H1 (cell line): ENCODE data around the gene SERPINE2. TPM values are rescaled to one million over a fixed set of nuclear protein-coding genes. Genes with fewer than 3 reads are reported as not detected.

Experiments
- CTCF ChIA-PET: fragments of 300-600 bp; sonication (Branson Sonifier 250); formaldehyde crosslinking; loops from one replicate; lab custom pipeline; 2021; ENCODE audit not compliant: partially characterized antibody; lab: Charles Lee
- POLR2A ChIA-PET: fragments of 300-600 bp; sonication (Branson Sonifier 250); formaldehyde crosslinking; loops from one replicate; lab custom pipeline; 2021; ENCODE audit warnings: inconsistent platforms; ENCODE audit not compliant: partially characterized antibody; lab: Charles Lee
- DNase-seq, 2 experiments: peaks; one replicate each; pipeline versions ENCODE4 v3.0.0 to v3.0.0-alpha.2; 2010 to 2022; ENCODE audit warnings: low spot score in 2 of 2, low read depth in 1 of 2, mixed read lengths in 1 of 2
- FAIRE-seq: peaks from 2 replicates; lab custom pipeline; 2011; peaks lifted over from hg19 to GRCh38; lab: Jason Lieb, UNC
- H2AFZ ChIP-seq: 2 replicates; pipeline ENCODE4 v1.8.1; 2012; ENCODE audit warnings: low read length, inconsistent platforms
- H2AK5ac ChIP-seq: 2 replicates; pipeline ENCODE4 v1.6.1; 2013; ENCODE audit warnings: low read depth, low read length
- H2BK120ac ChIP-seq: replicated peaks from 2 replicates; pipeline ENCODE3; 2013; ENCODE audit warnings: low read depth, low read length, inconsistent platforms
- H2BK12ac ChIP-seq: 2 replicates; pipeline ENCODE4 v1.6.1; 2013; ENCODE audit warnings: low read depth, low read length
- H2BK15ac ChIP-seq: 2 replicates; pipeline ENCODE4 v1.6.1; 2013; ENCODE audit warnings: low read length
- H2BK20ac ChIP-seq: 2 replicates; pipeline ENCODE4 v1.6.1; 2013; ENCODE audit warnings: low read length
- H2BK5ac ChIP-seq: 2 replicates; pipeline ENCODE4 v1.6.1; 2013; ENCODE audit warnings: low read depth, low read length
- H3K14ac ChIP-seq: 2 replicates; pipeline ENCODE4 v1.6.1; 2013; ENCODE audit warnings: inconsistent platforms; ENCODE audit not compliant: insufficient read length
- H3K18ac ChIP-seq: 2 replicates; pipeline ENCODE4 v1.6.1; 2013; ENCODE audit warnings: low read length; ENCODE audit errors: extremely low read depth
- H3K23ac ChIP-seq: 2 replicates; pipeline ENCODE4 v1.6.1; 2013; ENCODE audit warnings: inconsistent platforms; ENCODE audit not compliant: insufficient read length
- H3K23me2 ChIP-seq: 2 replicates; pipeline ENCODE4 v1.6.1; 2013; ENCODE audit warnings: low read depth, low read length
- H3K27ac ChIP-seq: 2 replicates; pipeline ENCODE4 v1.6.1; 2011; ENCODE audit warnings: low read depth, low read length, inconsistent platforms
- H3K27me3 ChIP-seq, 4 experiments: replicated peaks in 1 of 4; 1 replicate in 1 of 4; 2 replicates in 3 of 4; pipeline versions ENCODE4 v1.6.1 to v1.8.1; 2011 to 2013; ENCODE audit warnings: low read length in 3 of 4, mild to moderate bottlenecking in 3 of 4, inconsistent platforms in 2 of 4, mixed read lengths in 2 of 4, moderate library complexity in 1 of 4; ENCODE audit not compliant: control insufficient read depth in 3 of 4, insufficient read depth in 3 of 4; ENCODE audit errors: extremely low read depth in 1 of 4
- H3K36me3 ChIP-seq, 4 experiments: 2 replicates each; pipeline versions ENCODE4 v1.6.1 to v1.8.1; 2011 to 2013; ENCODE audit warnings: mild to moderate bottlenecking in 4 of 4, low read length in 3 of 4, moderate library complexity in 2 of 4, control low read depth in 1 of 4, inconsistent platforms in 1 of 4; ENCODE audit not compliant: insufficient read depth in 4 of 4, control insufficient read depth in 2 of 4
- H3K4ac ChIP-seq: replicated peaks from 2 replicates; pipeline ENCODE3; 2013; ENCODE audit warnings: low read length, low read depth, mixed read lengths, inconsistent platforms; ENCODE audit not compliant: insufficient read length
- H3K4me1 ChIP-seq, 4 experiments: replicated peaks in 1 of 4; 1 replicate in 1 of 4; 2 replicates in 3 of 4; pipeline versions ENCODE4 v1.6.1 to v1.8.1; 2011 to 2013; ENCODE audit warnings: low read length in 3 of 4, inconsistent platforms in 2 of 4, mixed read lengths in 1 of 4; ENCODE audit not compliant: insufficient read depth in 4 of 4, control insufficient read depth in 3 of 4
- H3K4me2 ChIP-seq, 2 experiments: 2 replicates each; pipeline versions ENCODE4 v1.6.1 to v1.8.1; 2011 to 2013; ENCODE audit warnings: low read depth in 2 of 2, low read length in 2 of 2, control low read depth in 1 of 2, inconsistent platforms in 1 of 2, mild to moderate bottlenecking in 1 of 2; ENCODE audit not compliant: insufficient read depth in 1 of 2
- H3K4me3 ChIP-seq, 4 experiments: fragments of 200-600, 300-600 bp in 1 of 4; sonication (generic), shearing (Covaris generic), sonication (Bioruptor Twin) in 1 of 4; 2 replicates each; pipeline versions ENCODE4 v1.5.1 to v1.8.1; 2011 to 2016; ENCODE audit warnings: low read length in 4 of 4, low read depth in 3 of 4, control low read depth in 2 of 4, inconsistent platforms in 2 of 4, mild to moderate bottlenecking in 2 of 4, mixed read lengths in 1 of 4, moderate library complexity in 1 of 4; ENCODE audit not compliant: insufficient read depth in 2 of 4; ENCODE audit errors: extremely low read depth in 1 of 4
- H3K56ac ChIP-seq: replicated peaks from 2 replicates; pipeline ENCODE3; 2013; ENCODE audit warnings: low read depth, mild to moderate bottlenecking, mixed read lengths, low read length, inconsistent platforms; ENCODE audit not compliant: insufficient read length
- H3K79me1 ChIP-seq: 2 replicates; pipeline ENCODE4 v1.6.1; 2013; ENCODE audit warnings: low read depth, low read length, control low read depth
- H3K79me2 ChIP-seq, 2 experiments: 2 replicates each; pipeline versions ENCODE4 v1.6.1 to v1.8.1; 2012 to 2013; ENCODE audit warnings: low read length in 2 of 2, mild to moderate bottlenecking in 2 of 2, inconsistent platforms in 1 of 2; ENCODE audit not compliant: insufficient read depth in 2 of 2, control insufficient read depth in 1 of 2
- H3K9ac ChIP-seq, 4 experiments: replicated peaks in 1 of 4; 1 replicate in 1 of 4; 2 replicates in 3 of 4; pipeline versions ENCODE4 v1.6.1 to v1.8.1; 2011 to 2013; ENCODE audit warnings: low read depth in 3 of 4, low read length in 3 of 4, control low read depth in 2 of 4, mild to moderate bottlenecking in 2 of 4, moderate library complexity in 2 of 4, inconsistent platforms in 1 of 4; ENCODE audit errors: extremely low read depth in 1 of 4
- H3K9me3 ChIP-seq, 2 experiments: 2 replicates each; pipeline versions ENCODE4 v1.6.1 to v1.8.1; 2012 to 2013; ENCODE audit warnings: mild to moderate bottlenecking in 2 of 2, moderate library complexity in 2 of 2, control low read depth in 1 of 2, inconsistent platforms in 1 of 2, low read depth in 1 of 2, low read length in 1 of 2, mixed read lengths in 1 of 2; ENCODE audit not compliant: insufficient read depth in 2 of 2
- H4K20me1 ChIP-seq, 2 experiments: replicated peaks in 1 of 2; 2 replicates each; pipeline versions ENCODE3 to v1.8.1; 2011 to 2013; ENCODE audit warnings: inconsistent platforms in 2 of 2, low read length in 2 of 2, mild to moderate bottlenecking in 1 of 2; ENCODE audit not compliant: insufficient read depth in 2 of 2, control insufficient read depth in 1 of 2
- H4K5ac ChIP-seq: 2 replicates; pipeline ENCODE4 v1.6.1; 2013; ENCODE audit warnings: low read length, low read depth, mixed read lengths, inconsistent platforms; ENCODE audit not compliant: insufficient read length
- H4K8ac ChIP-seq: 2 replicates; pipeline ENCODE4 v1.8.0; 2013; ENCODE audit warnings: mild to moderate bottlenecking, moderate library complexity, low read length, inconsistent platforms; ENCODE audit not compliant: insufficient read depth; ENCODE audit errors: extremely low read depth
- H4K91ac ChIP-seq: replicated peaks from 2 replicates; pipeline ENCODE3; 2013; ENCODE audit warnings: low read length, mixed read lengths, inconsistent platforms; ENCODE audit not compliant: insufficient read length
- ASH2L ChIP-seq: fragments of 200-600, 300-600 bp; sonication (generic); IDR thresholded peaks from one replicate; pipeline ENCODE4 v1.7.1; 2017; ENCODE audit warnings: low read length
- ATF3 ChIP-seq: IDR thresholded peaks from 2 replicates; pipeline ENCODE4 v1.6.1; 2011; ENCODE audit warnings: low read depth, mild to moderate bottlenecking, low read length; ENCODE audit not compliant: insufficient read depth
- BRCA1 ChIP-seq: IDR thresholded peaks from 2 replicates; pipeline ENCODE4 v1.6.1; 2012; ENCODE audit warnings: low read depth, low read length, improper control_type of control experiment
- CREB1 ChIP-seq: IDR thresholded peaks from 2 replicates; pipeline ENCODE4 v1.6.1; 2012; ENCODE audit warnings: inconsistent platforms
- CTCF ChIP-seq, 3 experiments: IDR thresholded peaks; 1 replicate in 2 of 3; 2 replicates in 1 of 3; pipeline versions ENCODE4 v1.5.1 to v1.6.1; 2011; ENCODE audit warnings: low read length in 3 of 3, mild to moderate bottlenecking in 3 of 3, inconsistent platforms in 2 of 3, low read depth in 1 of 3, moderate library complexity in 1 of 3; ENCODE audit not compliant: insufficient read depth in 1 of 3; ENCODE audit errors: control extremely low read depth in 1 of 3
- HDAC2 ChIP-seq, 2 experiments: fragments of 300-600 bp in 1 of 2; sonication (generic) in 1 of 2; IDR thresholded peaks; 2 replicates each; pipeline ENCODE4 v1.6.1; 2011 to 2012; ENCODE audit warnings: low read depth in 2 of 2, low read length in 2 of 2, mild to moderate bottlenecking in 2 of 2, moderate library complexity in 2 of 2, borderline replicate concordance in 1 of 2, inconsistent platforms in 1 of 2
- POLR2A ChIP-seq, 2 experiments: IDR thresholded peaks; 1 replicate in 1 of 2; 2 replicates in 1 of 2; pipeline ENCODE4 v1.6.1; 2011; ENCODE audit warnings: low read depth in 2 of 2, low read length in 2 of 2, mild to moderate bottlenecking in 2 of 2; ENCODE audit errors: control extremely low read depth in 1 of 2
- RXRA ChIP-seq: IDR thresholded peaks from 2 replicates; pipeline ENCODE4 v1.6.1; 2011; ENCODE audit warnings: low read depth, mild to moderate bottlenecking, low read length, moderate library complexity; ENCODE audit not compliant: insufficient read depth
- SIN3A ChIP-seq, 2 experiments: IDR thresholded peaks in 1 of 2; conservative IDR thresholded peaks in 1 of 2; 2 replicates each; pipeline ENCODE4 v1.6.1; 2011 to 2012; ENCODE audit warnings: low read length in 2 of 2, improper control_type of control experiment in 1 of 2, low read depth in 1 of 2, mild to moderate bottlenecking in 1 of 2
- WGBS, 2 experiments: shearing (Covaris generic) in 1 of 2; methylation state at CpG; one replicate each; pipeline versions ENCODE4 v1.1.6 to v1.1.7; 2013 to 2015; ENCODE audit warnings: low lambda C conversion rate in 2 of 2, mixed read lengths in 2 of 2, inconsistent platforms in 1 of 2, low coverage in 1 of 2, missing lambda C conversion rate in 1 of 2; ENCODE audit not compliant: insufficient replicate concordance in 2 of 2, insufficient coverage in 1 of 2, insufficient read length in 1 of 2; ENCODE audit errors: extremely low coverage in 1 of 2, missing lambda C conversion rate in 1 of 2; 5-methylcytosine and 5-hydroxymethylcytosine counted together
- polyA plus RNA-seq, 7 experiments: library from polyadenylated mRNA; depleted of rRNA in 3 of 7; stranded (reverse) in 5 of 7; unstranded in 2 of 7; fragments of >200 nt in 5 of 7; fragments of 200-250 nt in 2 of 7; gene quantifications; 1 replicate in 5 of 7; 2 replicates in 1 of 7; 4 replicates in 1 of 7; pipeline versions ENCODE4 v1.2.1 to v1.2.3, GENCODE V29; 2011 to 2013; ENCODE audit warnings: missing spikeins in 2 of 7, mixed read lengths in 2 of 7
- total RNA-seq: library from RNA; stranded (reverse); fragmentation: NEBNext Ultra II Directional; extraction: Animal tissue kit (Norgen Biotek cat#: 25700); gene quantifications from 2 replicates; pipeline ENCODE4 v1.2.1, GENCODE V29; 2021

Gene SERPINE2
- total and polyA plus RNA-seq, 2 of the 8 experiments (the other 6 are each of a cell fraction or from before 2014, with no cell fraction given) = 26.2 to 76.0 TPM

GRCh38 chr2:224036731-224037361 lies 2.2 kb downstream of the SERPINE2 start:
- FAIRE-seq = no peak
- H4K5ac ChIP-seq = no peak overlapping the region
- H3K27me3 ChIP-seq = peaks cover 0 to 16% (median 9%) of the 10 kb centered on the region in 4 experiments; a peak in 5 of 7 replicates
- H4K20me1 ChIP-seq = peaks cover 3 to 4% of the 10 kb centered on the region in 2 experiments
- no peaks in the 10 kb centered on the region for H3K9me3 ChIP-seq
- no peak overlapping the region for H3K56ac ChIP-seq
- H4K8ac ChIP-seq = no peak overlapping the region
- peaks cover 9% of the 10 kb centered on the region; the same call in 1 of the 2 replicates for H3K23me2 ChIP-seq
- no peak overlapping the region for H3K18ac ChIP-seq
- peaks cover 0 to 23% of the 10 kb centered on the region in 2 experiments; a peak in 2 of 4 replicates for H3K79me2 ChIP-seq
- ChIA-PET CTCF (interaction anchor here (0.7 to 4.4 kb wide), 7 partner anchors 10 to 246 kb away, joined by 3 to 29 read pairs (median 3); no protein-coding TSS in a partner anchor), POLR2A (interaction anchor here (0.6 to 1.5 kb wide), 3 partner anchors 75 to 1161 kb away, joined by 3 to 4 read pairs (median 3); no protein-coding TSS in a partner anchor)
- no peak overlapping the region for H2AFZ ChIP-seq
- H2BK5ac ChIP-seq = no peak overlapping the region
- H2BK120ac ChIP-seq = no peak overlapping the region
- no peak overlapping the region for H2BK20ac ChIP-seq
- no peak overlapping the region for H3K4ac ChIP-seq
- H3K4me3 ChIP-seq = no peak overlapping the region
- no peak overlapping the region for H3K23ac ChIP-seq
- no peak overlapping the region for H2BK12ac ChIP-seq
- no peak overlapping the region for H2BK15ac ChIP-seq
- no peak overlapping the region for H3K9ac ChIP-seq
- WGBS, 2 experiments = 90% methylated on average over 6 of the region's 6 CpGs; no CpG with 5 or more reads in 1 of the 2 experiments
- no peaks in the 10 kb centered on the region for H3K36me3 ChIP-seq
- H3K27ac ChIP-seq = no peak overlapping the region
- no peak overlapping the region for H4K91ac ChIP-seq
- H2AK5ac ChIP-seq = no peak overlapping the region
- DNase-seq = no peak
- H3K4me2 ChIP-seq = peak overlapping the region in 1 of 2 experiments; percentile 74; a peak in 1 of 4 replicates
- H3K14ac ChIP-seq = no peak overlapping the region
- H3K79me1 ChIP-seq = peaks cover 4% of the 10 kb centered on the region; the same call in 1 of the 2 replicates
- peaks cover 3 to 10% (median 6%) of the 10 kb centered on the region in 4 experiments; a peak in 6 of 7 replicates for H3K4me1 ChIP-seq
- TF ChIP-seq CTCF (IDR thresholded peaks at IDR 0.05; ENCODE audit: control extremely low read depth in 1 of 3, insufficient read depth in 1 of 3, low read depth in 1 of 3, low read length in 3 of 3) (no peak), HDAC2 (IDR thresholded peaks at IDR 0.05; ENCODE audit: borderline replicate concordance in 1 of 2, low read depth in 2 of 2, low read length in 2 of 2) (no peak), POLR2A (IDR thresholded peaks at IDR 0.05; ENCODE audit: control extremely low read depth in 1 of 2, low read depth in 2 of 2, low read length in 2 of 2) (no peak), CREB1 (no peak), RXRA (no peak), ATF3 (no peak), SIN3A (conservative IDR thresholded peaks at IDR 0.05 in 1 of 2, IDR thresholded peaks at IDR 0.05 in 1 of 2; ENCODE audit: low read depth in 1 of 2, low read length in 2 of 2) (no peak), ASH2L (no peak), BRCA1 (no peak)
